GM20431 (cell line): Measurements from ENCODE around the gene PDGFC.

Source experiments
- in situ Hi-C: fragments of 300-500 bp; cut with MseI, MboI; formaldehyde crosslinking; loops from one replicate; pipeline ENCODE4 v1.15.0; 2020; ENCODE audit warnings: low sequenced_read_pairs; ENCODE audit not compliant: unreplicated experiment

Gene PDGFC

GRCh38 chr4:156764846-156765245 is 206.8 kb downstream of the PDGFC start:
- in situ Hi-C loops: no loop called here

GRCh38 chr4:156764145-156764544 is 207.5 kb downstream of the PDGFC start:
- in situ Hi-C loops: no loop called here

DNA sequence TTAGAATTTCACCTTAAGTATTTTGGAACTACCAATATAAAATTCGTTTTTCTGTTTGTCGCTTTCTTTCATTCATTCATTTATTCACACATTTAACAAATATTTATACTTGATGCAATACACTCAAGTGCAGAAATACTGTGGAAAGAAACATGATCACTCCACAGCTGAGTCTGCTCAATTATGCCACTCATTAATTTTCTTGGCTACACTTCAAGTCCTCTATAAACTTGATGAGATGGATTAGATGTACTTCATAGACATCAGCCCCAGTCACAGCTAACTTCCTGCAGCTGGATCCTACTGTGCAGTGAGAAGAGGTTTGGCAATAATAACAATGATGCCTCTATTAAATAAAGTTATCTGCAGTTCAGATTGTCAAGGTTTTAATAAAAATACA is 208.1 kb downstream of the PDGFC start:
- in situ Hi-C loops: no loop called here

DNA sequence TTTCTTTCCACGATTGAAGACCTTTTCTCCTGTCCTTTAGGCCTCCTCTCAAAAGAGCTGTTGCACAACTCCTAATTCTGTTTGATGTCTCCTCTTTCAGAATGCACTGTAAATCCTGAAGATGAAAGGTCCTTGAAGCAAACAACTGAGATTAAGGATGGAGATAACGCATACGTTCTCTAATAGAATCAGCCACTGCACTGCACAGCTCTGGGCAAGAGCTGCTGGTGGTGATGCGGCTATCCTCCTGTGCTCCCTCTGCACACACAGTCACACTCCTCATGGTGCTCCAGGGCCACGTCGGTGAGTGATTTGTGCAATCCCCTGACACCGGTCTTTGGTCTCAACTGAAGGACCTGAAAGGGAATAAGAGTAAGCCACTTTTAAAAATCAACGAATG is 208.7 kb downstream of the PDGFC start:
- in situ Hi-C loops: no loop called here

DNA sequence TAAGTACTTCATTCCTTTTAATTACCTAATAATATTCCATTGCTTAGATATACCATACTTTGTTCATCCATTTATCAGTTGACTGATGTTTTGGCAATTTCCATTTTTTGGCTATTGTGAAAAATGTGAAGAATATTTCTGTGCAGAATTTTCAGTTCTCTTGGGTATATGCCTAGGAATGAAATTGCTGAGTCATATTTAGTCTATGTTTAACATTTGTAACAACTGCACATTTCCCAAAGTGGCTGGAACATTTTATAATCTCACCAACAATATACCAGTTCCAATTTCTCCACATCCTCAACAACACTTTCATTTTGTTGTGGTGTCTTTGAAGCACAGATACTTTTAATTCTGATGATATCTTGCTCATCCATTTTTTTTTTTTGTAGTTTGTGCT is 215.5 kb downstream of the PDGFC start:
- in situ Hi-C loops: no loop called here

DNA sequence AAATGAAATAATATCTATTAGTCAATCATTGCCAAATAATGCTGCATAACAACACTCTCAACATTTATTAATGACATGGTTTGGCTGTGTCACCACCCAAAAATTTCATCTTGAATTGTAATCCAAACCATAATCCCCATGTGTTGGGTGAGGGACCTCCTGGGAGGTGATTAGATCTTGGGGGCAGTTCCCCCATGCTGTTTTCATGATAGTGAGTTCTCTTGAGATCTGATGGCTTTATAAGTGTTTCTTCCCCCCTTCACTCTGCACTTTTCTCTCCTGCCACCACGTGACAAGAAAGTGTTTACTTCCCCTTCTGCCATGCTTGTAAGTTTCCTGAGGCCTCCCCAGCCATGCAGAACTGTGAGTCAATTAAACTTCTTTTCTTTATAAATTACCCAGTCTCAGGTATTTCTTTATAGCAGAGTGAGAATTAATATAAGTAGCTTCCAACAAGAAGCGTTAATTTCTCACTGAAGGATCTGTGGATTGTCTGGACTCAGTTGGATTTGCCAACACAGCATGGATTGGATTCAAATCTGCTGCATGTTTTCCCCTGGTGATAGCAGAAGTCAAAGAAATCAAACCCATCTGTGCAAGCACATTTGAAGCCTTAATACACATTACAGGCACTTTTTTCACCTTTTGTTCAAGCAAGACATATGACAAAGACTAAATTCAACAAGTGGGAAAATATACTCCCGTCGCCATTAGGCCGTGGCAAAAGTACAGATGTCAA is 216.6 kb downstream of the PDGFC start:
- in situ Hi-C loops: no loop called here

DNA sequence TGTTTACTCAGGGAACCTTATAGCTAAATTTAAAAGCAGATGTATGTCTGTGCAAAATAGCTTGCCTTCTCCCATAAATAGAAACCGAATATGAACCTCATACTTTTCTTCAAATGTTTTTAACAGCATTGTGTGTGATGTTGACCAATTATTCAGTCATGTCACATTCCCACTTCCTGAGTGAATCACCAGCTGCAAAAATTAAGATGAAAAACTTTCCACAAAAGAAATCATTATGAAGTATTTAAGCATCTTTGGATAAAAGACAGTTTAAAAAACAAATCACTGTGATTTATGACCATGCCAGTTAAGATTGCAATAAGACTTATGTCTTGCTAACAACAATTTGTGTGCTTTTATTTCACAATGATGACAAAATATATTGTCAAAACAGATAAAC is 220.1 kb downstream of the PDGFC start:
- in situ Hi-C loops: no loop called here

GRCh38 chr4:156749426-156750403 is 221.9 kb downstream of the PDGFC start:
- in situ Hi-C loops: no loop called here

GRCh38 chr4:156746111-156746510 is 225.5 kb downstream of the PDGFC start:
- in situ Hi-C loops: no loop called here

DNA sequence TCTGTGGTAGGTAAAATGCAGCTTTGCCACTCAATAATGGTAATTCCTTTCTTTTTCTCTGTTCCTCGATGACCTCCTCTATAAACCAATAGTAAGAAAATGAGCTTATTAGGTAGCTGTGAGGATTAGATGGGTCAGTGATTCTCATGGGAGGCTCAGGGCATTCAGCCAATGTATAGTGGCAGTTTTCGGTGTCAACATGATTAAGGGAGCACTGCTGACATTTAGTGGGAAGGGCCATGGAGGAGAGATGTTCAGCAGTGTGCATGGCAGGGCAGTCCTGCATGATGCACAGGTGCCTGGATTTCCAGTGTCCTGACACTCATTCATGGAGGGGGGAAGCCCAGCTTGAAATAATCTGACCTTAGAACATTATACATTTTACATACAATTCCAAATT is 232.8 kb downstream of the PDGFC start:
- in situ Hi-C loops: no loop called here

DNA sequence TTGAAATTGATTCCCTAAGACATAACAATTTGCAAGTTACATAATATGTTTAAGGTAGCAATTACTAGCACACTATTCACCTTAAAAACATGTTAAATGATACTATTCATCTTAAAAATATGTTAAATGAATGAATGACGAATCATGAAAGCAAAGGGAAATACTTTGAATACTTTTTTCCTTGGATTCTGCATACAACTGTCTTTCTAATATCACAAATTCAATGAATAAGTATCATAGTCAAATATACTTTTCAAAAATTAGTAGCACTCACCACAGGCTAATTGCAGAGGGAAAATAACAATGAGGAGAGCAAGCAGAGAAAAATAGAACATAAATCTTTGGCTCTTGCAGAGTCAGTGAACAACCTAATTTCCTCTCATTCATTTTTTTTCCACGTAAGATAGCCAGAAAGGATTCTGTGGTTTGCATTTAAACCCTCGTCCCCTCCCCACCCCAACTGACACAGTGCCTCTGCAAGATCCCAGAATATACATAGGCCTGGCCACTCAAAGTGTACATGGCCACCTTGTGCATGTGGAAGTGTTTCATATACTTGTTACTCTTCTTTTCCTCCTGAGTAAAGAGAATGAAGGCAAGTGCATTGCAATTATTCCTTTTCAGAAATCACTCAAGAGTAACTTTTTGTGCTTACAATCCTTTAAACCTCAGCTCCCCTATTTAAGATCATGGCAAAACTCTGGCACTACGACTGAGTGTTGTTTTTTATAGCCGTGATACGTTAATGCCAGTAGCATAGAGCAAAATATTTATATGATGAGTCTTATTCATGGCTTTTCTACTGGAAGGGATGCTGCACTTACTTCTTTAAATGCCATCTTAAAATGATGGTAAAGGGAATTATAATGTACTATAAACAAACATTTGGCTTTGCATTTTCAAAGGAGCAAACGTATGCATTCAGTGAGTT is 236.4 kb downstream of the PDGFC start:
- in situ Hi-C loops: no loop called here

- in situ Hi-C loops: no loop called here
Observed at GRCh38 chr4:156733582-156733981, 238.0 kb downstream of the PDGFC start.

DNA sequence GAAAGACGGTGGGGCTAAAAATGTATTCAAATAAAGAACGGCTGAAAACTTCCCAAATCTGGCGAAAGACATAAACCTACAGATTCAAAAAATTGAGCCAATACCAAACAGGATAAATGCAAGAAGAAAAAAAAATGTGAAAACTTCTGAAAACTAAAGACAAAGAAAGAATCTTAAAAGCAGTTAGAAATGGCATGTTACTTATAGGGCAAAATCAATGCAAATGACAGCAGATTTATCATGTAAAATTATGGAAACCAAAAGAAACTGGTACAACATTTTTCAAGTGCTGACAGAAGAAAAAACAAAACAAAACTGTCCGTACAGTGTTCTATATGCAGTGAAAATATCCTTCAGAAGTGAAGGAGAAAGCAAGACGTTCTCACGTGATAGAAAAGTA is 239.0 kb downstream of the PDGFC start:
- in situ Hi-C loops: no loop called here

DNA sequence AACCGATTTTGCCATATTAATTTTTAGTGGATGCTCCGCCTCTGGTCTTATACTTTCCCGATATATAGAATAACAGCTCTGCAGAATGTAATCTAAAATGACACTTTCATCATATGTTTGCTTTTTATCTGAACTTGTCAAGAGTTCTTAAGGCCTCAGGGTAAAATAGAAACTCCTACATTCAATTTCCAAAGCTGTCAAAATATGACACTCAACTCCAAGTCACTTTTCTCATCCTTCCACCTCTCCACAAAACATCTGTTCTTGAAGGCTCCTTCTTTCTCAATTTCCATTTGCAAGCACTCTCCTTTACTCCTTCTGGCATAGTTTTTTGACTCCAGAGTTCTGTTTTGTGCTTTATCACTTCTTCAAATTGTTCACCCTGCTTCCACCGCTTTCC is 242.2 kb downstream of the PDGFC start:
- in situ Hi-C loops: no loop called here

- in situ Hi-C loops: no loop called here
Observed at GRCh38 chr4:156725257-156725656, 246.3 kb downstream of the PDGFC start.

GRCh38 chr4:156723951-156724668 is 247.5 kb downstream of the PDGFC start:
- in situ Hi-C loops: no loop called here

- in situ Hi-C loops: no loop called here
Observed at GRCh38 chr4:156718226-156718625, 253.4 kb downstream of the PDGFC start.

GRCh38 chr4:156711193-156711590 is 260.4 kb downstream of the PDGFC start:
- in situ Hi-C loops: no loop called here
